GM21447 (cell line): ENCODE results near the gene C11orf42.

ENCODE experiments used
- ATAC-seq: cut with Tn5 transposase; IDR thresholded peaks from one replicate; pipeline ENCODE4 v1.9.1; 2021; ENCODE audit not compliant: unreplicated experiment

C11orf42 gene

DNA sequence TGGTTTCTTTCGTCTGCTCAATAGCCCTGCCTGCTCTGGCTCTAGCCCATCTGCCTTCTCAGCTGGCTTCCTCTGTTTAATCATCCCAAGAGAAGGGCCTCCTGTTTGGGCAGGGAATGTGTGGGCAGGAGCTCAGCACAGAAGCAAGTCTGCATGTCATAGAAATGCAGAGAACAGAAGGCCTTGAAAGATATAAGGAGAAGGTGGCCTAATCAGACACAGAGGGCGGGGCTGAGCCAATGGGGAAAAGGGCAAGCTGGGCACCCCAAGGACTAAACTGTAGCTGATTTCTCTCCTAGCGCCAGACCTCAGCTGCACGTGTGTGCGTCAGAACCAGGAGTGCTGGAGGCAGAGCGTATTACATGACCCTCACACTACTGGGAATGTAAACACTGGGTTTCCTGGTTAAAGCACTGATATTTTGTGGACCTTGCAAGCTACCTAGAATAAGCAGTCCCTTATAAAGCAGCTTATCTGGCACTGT is 46.7 kb downstream of the C11orf42 start:
- ATAC-seq = no peak

DNA sequence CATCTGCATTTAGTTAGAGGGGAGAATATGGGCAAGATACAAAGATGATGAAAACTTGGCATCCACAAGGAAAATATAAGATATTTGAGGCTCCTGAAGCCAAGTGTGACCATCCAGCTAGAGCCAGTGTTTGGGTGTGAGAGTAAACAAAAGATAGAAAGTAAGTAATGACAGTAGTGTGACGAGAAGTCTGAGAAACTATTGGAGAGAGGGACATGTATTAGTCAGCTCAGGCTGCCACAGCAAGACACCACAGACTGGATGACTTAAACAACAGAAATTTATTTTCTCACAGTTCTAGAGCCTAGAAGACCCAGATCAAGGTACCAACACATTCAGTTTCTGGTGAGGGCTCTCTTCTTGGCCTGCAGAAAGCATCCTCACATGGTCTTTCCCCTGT is 47.8 kb downstream of the C11orf42 start:
- peak; percentile 74 for ATAC-seq

DNA sequence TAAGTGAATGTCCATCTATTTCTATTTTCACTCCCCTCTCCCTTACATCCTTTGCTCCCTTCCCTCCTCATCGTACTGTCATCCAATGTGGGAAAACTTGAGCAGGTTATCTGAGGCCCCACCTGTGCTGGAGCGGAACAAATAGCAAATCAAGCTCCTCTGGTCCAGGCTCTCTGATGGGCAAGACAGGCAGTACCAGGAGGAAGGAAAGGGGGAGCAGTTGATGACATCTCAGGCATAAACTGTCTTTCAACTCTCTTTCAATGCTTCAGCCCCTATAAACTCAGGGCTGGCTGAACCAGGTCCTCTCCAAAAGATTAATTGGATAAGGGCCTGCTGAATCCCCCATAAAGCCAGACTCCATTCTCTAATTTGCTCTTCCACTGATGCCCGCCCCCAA is 52.8 kb downstream of the C11orf42 start:
- no peak for ATAC-seq

DNA sequence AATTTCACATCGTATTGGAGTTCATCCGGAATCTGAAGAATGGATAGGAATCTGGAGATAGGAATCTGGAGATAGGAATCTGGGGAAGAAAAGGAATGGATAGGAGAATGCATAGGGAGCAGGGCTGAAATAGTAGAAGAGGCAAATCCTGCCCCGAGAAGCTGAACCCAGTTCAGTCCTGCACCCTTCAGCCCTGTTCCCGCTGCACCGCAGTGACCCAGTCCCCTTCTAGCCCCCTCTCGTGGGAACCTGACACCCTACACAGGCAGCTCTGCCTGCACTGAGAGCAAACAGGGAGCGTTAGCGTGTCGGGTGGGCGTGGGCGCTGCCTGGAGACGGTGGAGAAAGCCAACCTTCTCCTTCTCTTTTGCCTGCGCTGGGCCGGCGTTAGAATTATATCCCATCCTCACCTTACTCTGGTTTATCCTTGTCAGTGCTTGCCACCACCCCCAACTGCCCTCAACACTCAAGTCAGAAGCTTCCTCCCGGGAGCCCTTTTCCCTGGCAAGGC is 53.3 kb downstream of the C11orf42 start:
- no peak for ATAC-seq

DNA sequence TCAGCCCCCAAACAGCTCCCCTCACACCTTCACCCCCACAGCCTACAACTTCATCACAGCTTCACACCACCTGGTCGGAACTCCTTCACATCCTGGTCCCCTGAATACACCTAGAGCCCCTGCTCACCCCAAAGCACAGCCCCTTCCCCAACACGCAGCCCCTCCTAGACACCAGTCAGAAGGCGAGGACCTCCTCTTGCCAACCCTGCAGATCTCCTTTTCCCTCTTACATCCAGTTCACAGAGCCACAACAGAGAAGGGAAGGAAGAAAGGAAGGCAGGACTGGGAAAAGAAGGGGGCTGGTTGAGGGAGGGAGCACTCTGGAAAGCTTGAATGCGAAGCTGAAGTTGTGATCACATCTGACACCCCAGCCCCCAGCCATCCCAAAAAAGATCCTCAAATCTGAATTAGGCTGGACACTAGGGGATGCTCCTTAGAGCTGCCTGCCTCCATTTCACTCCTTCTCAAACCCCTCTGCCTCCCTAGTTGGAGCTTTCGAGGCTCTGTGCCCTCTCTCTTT is 54.9 kb downstream of the C11orf42 start:
- ATAC-seq = no peak
